HepG2 (cell line): ENCODE data around the gene PTPN12. TPM values are rescaled to one million over a fixed set of nuclear protein-coding genes. Genes with fewer than 3 reads are reported as not detected.

ENCODE experiments used
- AKAP8 ChIP-seq: sonication (generic); formaldehyde crosslinking; IDR thresholded peaks from 2 replicates; pipeline ENCODE4 v1.5.1; 2020; ENCODE audit warnings: mild to moderate bottlenecking, missing genetic modification reagents
- ATM ChIP-seq: fragments of 450-650 bp; IDR thresholded peaks from 2 replicates; pipeline ENCODE4 v1.7.1; 2017; ENCODE audit warnings: mild to moderate bottlenecking, borderline replicate concordance
- HOXA9 ChIP-seq: sonication (generic); formaldehyde crosslinking; IDR thresholded peaks from 2 replicates; pipeline ENCODE4 v1.8.1; 2022; ENCODE audit warnings: missing genetic modification reagents, mild to moderate bottlenecking, moderate library complexity, borderline replicate concordance
- PITX1 ChIP-seq: sonication (generic); formaldehyde crosslinking; IDR thresholded peaks from 2 replicates; pipeline ENCODE4 v1.5.1; 2020; ENCODE audit warnings: mild to moderate bottlenecking, missing genetic modification reagents
- RXRA ChIP-seq: sonication (generic); formaldehyde crosslinking; IDR thresholded peaks from 2 replicates; pipeline ENCODE4 v1.5.1; 2020; ENCODE audit warnings: missing genetic modification reagents
- SKIL ChIP-seq: sonication (generic); formaldehyde crosslinking; IDR thresholded peaks from 2 replicates; pipeline ENCODE4 v1.8.0; 2022; ENCODE audit warnings: missing genetic modification reagents, mild to moderate bottlenecking, moderate library complexity, borderline replicate concordance
- SOX13 ChIP-seq, 3 experiments: fragments of 450-650 bp in 1 of 3; sonication (generic) in 1 of 3; formaldehyde crosslinking in 1 of 3; IDR thresholded peaks in 2 of 3; conservative IDR thresholded peaks in 1 of 3; 2 replicates each; pipeline versions ENCODE4 v1.5.0 to v1.6.1; 2016 to 2020; ENCODE audit warnings: antibody characterized with exemption in 1 of 3, mild to moderate bottlenecking in 1 of 3, missing compliant biosample characterization in 1 of 3, missing genetic modification reagents in 1 of 3, moderate library complexity in 1 of 3
- TERF1 ChIP-seq: sonication (generic); formaldehyde crosslinking; IDR thresholded peaks from 2 replicates; pipeline ENCODE4 v1.8.0; 2022; ENCODE audit warnings: mild to moderate bottlenecking, missing genetic modification reagents, moderate library complexity
- ZBED4 ChIP-seq: sonication (generic); formaldehyde crosslinking; IDR thresholded peaks from 2 replicates; pipeline ENCODE4 v1.4.0; 2020; ENCODE audit warnings: missing genetic modification reagents, borderline replicate concordance
- ZBTB21 ChIP-seq: sonication (generic); formaldehyde crosslinking; IDR thresholded peaks from 2 replicates; pipeline ENCODE4 v1.4.0; 2020; ENCODE audit warnings: missing genetic modification reagents
- ZFX ChIP-seq: sonication (generic); formaldehyde crosslinking; IDR thresholded peaks from 2 replicates; pipeline ENCODE4 v1.4.0; 2020; ENCODE audit warnings: mild to moderate bottlenecking, low read depth, missing genetic modification reagents, moderate library complexity
- ZNF614 ChIP-seq: IDR thresholded peaks from 2 replicates; pipeline ENCODE4 v1.6.1; 2018; ENCODE audit warnings: missing biosample characterization, missing genetic modification reagents, inconsistent platforms, borderline replicate concordance
- ZNF644 ChIP-seq: IDR thresholded peaks from 2 replicates; pipeline ENCODE4 v1.6.1; 2016; ENCODE audit warnings: low read depth
- ZSCAN21 ChIP-seq: sonication (generic); formaldehyde crosslinking; IDR thresholded peaks from 2 replicates; pipeline ENCODE4 v1.8.0; 2022; ENCODE audit warnings: mild to moderate bottlenecking, missing genetic modification reagents, moderate library complexity, borderline replicate concordance
- ZZZ3 ChIP-seq: sonication (generic); formaldehyde crosslinking; IDR thresholded peaks from 2 replicates; pipeline ENCODE4 v1.4.0; 2020; ENCODE audit warnings: missing genetic modification reagents, mild to moderate bottlenecking, borderline replicate concordance
- polyA plus RNA-seq, 8 experiments: library from polyadenylated mRNA; depleted of rRNA in 3 of 8; stranded (reverse) in 7 of 8; unstranded in 1 of 8; fragments of >200 nt; fragmentation: Illumina TruSeq in 4 of 8; extraction: Trizol in 4 of 8; gene quantifications; 2 replicates each; pipeline versions ENCODE4 v1.2.1 to v1.2.3, GENCODE V29; 2011 to 2016; ENCODE audit warnings: low read depth in 4 of 8, missing spikeins in 1 of 8, mixed read lengths in 1 of 8; ENCODE audit not compliant: insufficient read depth in 1 of 8
- total RNA-seq, 5 experiments: library from RNA; depleted of rRNA; stranded (reverse); fragments of >200 nt; fragmentation: Illumina TruSeq; extraction: Trizol; gene quantifications; 2 replicates each; pipeline ENCODE4 v1.2.3, GENCODE V29; 2016; ENCODE audit warnings: low read depth in 1 of 5
- TF ChIP-seq, protein P1 (sequence below): sonication (generic); formaldehyde crosslinking; IDR thresholded peaks from 2 replicates; pipeline ENCODE4 v1.5.0; 2020; ENCODE audit warnings: missing genetic modification reagents
- TF ChIP-seq, protein P2 (sequence below): sonication (generic); formaldehyde crosslinking; IDR thresholded peaks from 2 replicates; pipeline ENCODE4 v1.4.0; 2020; ENCODE audit warnings: missing genetic modification reagents, mild to moderate bottlenecking, borderline replicate concordance

The PTPN12 gene
- total and polyA plus RNA-seq, 2 of the 13 experiments (the other 11 are each of a cell fraction or from before 2014, with no cell fraction given) = 22.9 to 56.8 TPM

DNA sequence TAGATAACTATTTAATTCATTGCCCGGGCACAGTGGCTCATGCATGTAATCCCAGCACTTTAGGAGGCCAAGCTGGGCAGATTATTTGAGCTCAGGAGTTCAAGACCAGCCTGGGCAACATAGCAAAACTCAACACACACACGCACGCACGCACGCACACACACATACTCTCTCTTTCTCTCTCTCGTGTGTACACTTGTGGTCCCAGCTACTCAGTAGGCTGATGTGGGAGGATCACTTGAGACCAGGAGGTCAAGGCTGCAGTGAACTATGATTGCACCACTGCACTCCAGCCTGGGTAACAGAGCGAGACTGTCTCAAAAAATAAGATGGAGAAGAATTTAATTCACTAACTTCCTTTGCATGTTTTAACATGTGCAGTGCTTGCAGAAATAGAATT is 38.1 kb downstream of the PTPN12 start (continued):
- TF ChIP-seq HOXA9 (CRISPR knock-in tag) (no peak), ZBTB21 (CRISPR knock-in tag) (no peak), ZNF644 (CRISPR knock-in tag) (peak; percentile 81), ZFX (CRISPR knock-in tag) (peak; percentile 41; the same call in 1 of the 2 replicates), AKAP8 (no peak), ZNF614 (peak; percentile 20; the same call in 1 of the 2 replicates), TERF1 (no peak), RXRA (CRISPR knock-in tag) (peak; percentile 96), SKIL (CRISPR knock-in tag) (peak; percentile 83), ZSCAN21 (CRISPR knock-in tag) (no peak; the same call in 1 of the 2 replicates), ATM (no peak), ZZZ3 (CRISPR knock-in tag) (no peak), PITX1 (peak; percentile 86), SOX13 (IDR thresholded peaks at IDR 0.05) (0 out of 2 replicates have a peak, but pooled peaks have one; percentile 41), SOX13 (CRISPR knock-in tag; conservative IDR thresholded peaks at IDR 0.05 in 1 of 2, IDR thresholded peaks at IDR 0.05 in 1 of 2) (peak in 1 of 2 experiments; percentile 71; a peak in 2 of 4 replicates), ZBED4 (CRISPR knock-in tag) (no peak)
- TF ChIP-seq, protein P1, sequence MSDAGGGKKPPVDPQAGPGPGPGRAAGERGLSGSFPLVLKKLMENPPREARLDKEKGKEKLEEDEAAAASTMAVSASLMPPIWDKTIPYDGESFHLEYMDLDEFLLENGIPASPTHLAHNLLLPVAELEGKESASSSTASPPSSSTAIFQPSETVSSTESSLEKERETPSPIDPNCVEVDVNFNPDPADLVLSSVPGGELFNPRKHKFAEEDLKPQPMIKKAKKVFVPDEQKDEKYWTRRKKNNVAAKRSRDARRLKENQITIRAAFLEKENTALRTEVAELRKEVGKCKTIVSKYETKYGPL (CRISPR knock-in tag) = no peak
- TF ChIP-seq, protein P2, sequence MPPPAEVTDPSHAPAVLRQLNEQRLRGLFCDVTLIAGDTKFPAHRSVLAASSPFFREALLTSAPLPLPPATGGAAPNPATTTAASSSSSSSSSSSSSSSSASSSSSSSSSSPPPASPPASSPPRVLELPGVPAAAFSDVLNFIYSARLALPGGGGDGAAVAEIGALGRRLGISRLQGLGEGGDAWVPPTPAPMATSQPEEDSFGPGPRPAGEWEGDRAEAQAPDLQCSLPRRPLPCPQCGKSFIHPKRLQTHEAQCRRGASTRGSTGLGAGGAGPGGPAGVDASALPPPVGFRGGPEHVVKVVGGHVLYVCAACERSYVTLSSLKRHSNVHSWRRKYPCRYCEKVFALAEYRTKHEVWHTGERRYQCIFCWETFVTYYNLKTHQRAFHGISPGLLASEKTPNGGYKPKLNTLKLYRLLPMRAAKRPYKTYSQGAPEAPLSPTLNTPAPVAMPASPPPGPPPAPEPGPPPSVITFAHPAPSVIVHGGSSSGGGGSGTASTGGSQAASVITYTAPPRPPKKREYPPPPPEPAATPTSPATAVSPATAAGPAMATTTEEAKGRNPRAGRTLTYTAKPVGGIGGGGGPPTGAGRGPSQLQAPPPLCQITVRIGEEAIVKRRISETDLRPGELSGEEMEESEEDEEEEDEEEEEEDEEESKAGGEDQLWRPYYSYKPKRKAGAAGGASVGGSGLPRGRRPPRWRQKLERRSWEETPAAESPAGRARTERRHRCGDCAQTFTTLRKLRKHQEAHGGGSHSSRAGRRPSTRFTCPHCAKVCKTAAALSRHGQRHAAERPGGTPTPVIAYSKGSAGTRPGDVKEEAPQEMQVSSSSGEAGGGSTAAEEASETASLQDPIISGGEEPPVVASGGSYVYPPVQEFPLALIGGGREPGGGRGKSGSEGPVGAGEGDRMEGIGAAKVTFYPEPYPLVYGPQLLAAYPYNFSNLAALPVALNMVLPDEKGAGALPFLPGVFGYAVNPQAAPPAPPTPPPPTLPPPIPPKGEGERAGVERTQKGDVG = no peak
